Upper lobe of right lung (tissue), 1 donor: ENCODE results near the gene MYL7. TPM values are rescaled to one million over a fixed set of nuclear protein-coding genes. Genes with fewer than 3 reads are reported as not detected.

ENCODE experiments used
- ATAC-seq: fragments of 200-7000 bp; cut with Tn5 transposase; one replicate; pipeline ENCODE4 v1.9.1; 2020; ENCODE audit warnings: mild to moderate bottlenecking, moderate library complexity
- DNase-seq: peaks from one replicate; pipeline ENCODE4 v3.0.0-alpha.2; 2020
- H3K27ac ChIP-seq: fragments of 200-600 bp; one replicate; pipeline ENCODE4 v1.8.0; 2022
- H3K27me3 ChIP-seq: fragments of 200-600 bp; one replicate; pipeline ENCODE4 v1.8.0; 2022; ENCODE audit warnings: mild to moderate bottlenecking
- H3K36me3 ChIP-seq: fragments of 200-600 bp; one replicate; pipeline ENCODE4 v1.8.0; 2022
- H3K4me1 ChIP-seq: fragments of 200-600 bp; one replicate; pipeline ENCODE4 v1.8.0; 2022
- H3K4me3 ChIP-seq: fragments of 200-600 bp; one replicate; pipeline ENCODE4 v1.8.0; 2022; ENCODE audit warnings: mild to moderate bottlenecking
- H3K9me3 ChIP-seq: fragments of 200-600 bp; one replicate; pipeline ENCODE4 v1.8.0; 2022
- intact Hi-C: fragments of 100-400 bp; cut with DNase I; formaldehyde crosslinking; loops from one replicate; pipeline ENCODE4 v1.11.0; 2022
- total RNA-seq: library from RNA; stranded (reverse); fragmentation: NEBNext Ultra II Directional; extraction: Animal tissue kit (Norgen Biotek cat#: 25700); gene quantifications from one replicate; pipeline ENCODE4 v1.2.1, GENCODE V29; 2021
- TF ChIP-seq, protein P1 (sequence below): fragments of 200-600 bp; IDR thresholded peaks from one replicate; pipeline ENCODE4 v1.8.0; 2022; ENCODE audit warnings: antibody characterized with exemption
- donor health status: DM: no; HTN: yes; CAD: no; lungs with severe emphysema.

The MYL7 gene
- total RNA-seq, 1 donor from 2014 or later: 3.1 TPM

DNA sequence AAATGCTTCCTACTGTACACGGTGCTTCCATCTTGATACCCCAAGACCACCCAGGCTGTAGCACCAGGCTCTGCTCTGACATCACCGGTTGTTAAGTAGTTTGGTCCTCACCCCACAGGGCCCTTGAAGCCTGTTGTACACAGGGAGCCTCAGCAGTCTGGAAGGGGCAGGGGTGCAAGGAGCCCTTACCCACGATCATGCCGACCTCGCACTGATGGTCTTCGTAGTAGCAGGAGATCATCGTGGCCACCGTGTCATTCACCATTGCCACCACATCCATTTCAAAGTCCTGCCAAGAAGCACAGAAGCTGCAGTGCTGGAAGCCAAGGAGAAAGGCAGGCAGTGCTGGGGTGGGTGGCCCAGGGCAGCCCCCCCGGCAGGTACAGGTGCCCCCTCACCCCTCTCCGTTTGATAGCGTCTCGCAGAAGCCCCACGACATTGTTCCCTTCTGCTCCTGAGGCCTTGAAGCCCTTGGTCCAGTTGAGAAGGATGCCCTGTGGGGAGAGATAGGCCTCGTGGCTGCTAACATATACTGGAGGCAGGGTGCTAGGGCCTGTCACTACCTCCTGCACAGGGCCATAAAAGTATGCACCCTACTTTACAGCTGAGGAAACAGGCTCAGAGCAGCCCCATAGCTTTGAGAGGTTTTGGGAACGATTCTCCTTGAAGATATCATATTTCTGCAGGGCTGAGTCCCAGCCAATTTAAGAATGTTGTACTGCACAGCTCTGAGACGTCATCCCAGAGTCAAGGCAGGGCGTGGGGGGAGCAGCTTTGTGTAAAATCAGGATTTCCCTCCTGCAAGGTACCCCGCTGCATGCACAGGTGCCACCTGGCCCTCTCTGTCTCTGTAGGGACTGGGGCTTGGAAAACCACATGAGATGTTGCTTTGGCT is 8.7 kb upstream of the MYL7 start:
- peaks cover 11% of the 10 kb centered on the region for H3K27me3 ChIP-seq
- no peak overlapping the region for H3K27ac ChIP-seq
- ATAC-seq (no peak), DNase-seq (no peak)
- H3K9me3 ChIP-seq: no peaks in the 10 kb centered on the region
- intact Hi-C loops: no loop called here
- TF ChIP-seq, protein P1, sequence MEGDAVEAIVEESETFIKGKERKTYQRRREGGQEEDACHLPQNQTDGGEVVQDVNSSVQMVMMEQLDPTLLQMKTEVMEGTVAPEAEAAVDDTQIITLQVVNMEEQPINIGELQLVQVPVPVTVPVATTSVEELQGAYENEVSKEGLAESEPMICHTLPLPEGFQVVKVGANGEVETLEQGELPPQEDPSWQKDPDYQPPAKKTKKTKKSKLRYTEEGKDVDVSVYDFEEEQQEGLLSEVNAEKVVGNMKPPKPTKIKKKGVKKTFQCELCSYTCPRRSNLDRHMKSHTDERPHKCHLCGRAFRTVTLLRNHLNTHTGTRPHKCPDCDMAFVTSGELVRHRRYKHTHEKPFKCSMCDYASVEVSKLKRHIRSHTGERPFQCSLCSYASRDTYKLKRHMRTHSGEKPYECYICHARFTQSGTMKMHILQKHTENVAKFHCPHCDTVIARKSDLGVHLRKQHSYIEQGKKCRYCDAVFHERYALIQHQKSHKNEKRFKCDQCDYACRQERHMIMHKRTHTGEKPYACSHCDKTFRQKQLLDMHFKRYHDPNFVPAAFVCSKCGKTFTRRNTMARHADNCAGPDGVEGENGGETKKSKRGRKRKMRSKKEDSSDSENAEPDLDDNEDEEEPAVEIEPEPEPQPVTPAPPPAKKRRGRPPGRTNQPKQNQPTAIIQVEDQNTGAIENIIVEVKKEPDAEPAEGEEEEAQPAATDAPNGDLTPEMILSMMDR: no peak
- H3K4me1 ChIP-seq: peaks cover 6% of the 10 kb centered on the region
- no peaks in the 10 kb centered on the region for H3K36me3 ChIP-seq
- no peak overlapping the region for H3K4me3 ChIP-seq

DNA sequence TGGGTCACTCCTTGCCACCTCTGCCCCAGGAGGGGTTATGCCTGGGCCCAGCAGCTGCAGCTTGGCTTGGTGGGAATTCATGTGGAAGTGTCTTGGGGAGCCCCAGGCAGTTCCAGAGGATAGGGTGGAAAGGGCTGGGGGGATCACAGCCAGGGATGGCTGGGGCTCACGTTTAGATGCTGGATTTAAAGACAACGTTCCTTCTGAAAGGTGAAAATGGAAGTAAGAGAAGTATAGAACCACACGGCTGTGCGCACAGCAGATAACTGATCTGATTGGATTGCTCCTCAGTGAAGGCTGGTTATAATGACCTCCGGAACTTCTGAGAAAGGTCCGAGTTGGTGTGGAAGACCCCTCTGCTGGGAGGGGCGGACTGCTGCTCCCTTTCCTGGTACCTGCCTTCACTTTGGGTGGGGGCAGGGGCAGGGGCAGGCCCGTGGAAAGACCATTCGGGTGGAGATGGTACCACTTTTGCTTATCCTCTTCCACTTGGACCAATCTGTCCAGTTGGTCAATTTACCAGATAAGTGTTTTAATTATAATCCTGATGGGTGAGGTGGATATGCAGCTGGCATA is 7.9 kb upstream of the MYL7 start:
- TF ChIP-seq, protein P1: no peak
- H3K27ac ChIP-seq: no peak overlapping the region
- DNase-seq (no peak), ATAC-seq (no peak)
- no peak overlapping the region for H3K4me3 ChIP-seq
- H3K4me1 ChIP-seq: peaks cover 6% of the 10 kb centered on the region
- intact Hi-C loops: no loop called here
- H3K27me3 ChIP-seq: peaks cover 13% of the 10 kb centered on the region
- H3K9me3 ChIP-seq: no peaks in the 10 kb centered on the region
- no peaks in the 10 kb centered on the region for H3K36me3 ChIP-seq

DNA sequence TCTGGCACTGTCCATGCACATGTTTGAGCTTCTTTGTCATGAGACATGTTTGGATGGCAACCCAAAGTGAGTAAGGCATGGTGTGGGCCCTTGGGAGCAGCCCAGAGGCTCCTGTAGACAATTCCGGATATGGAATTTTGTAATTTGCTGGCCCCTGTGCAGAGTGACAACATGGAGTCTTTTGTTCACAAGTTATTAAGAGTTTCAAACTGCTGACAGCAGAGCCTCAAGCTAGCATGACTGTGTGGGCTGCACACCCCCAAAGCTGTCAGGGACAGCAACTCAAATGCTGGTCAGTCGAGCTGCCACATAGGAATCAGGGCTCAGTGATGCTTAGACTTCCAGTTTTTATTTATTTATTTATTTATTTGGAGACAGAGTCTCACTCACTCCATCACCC is 7.0 kb upstream of the MYL7 start:
- ATAC-seq: no peak
- Histone ChIP-seq H3K9me3 (no peaks in the 10 kb centered on the region), H3K36me3 (no peaks in the 10 kb centered on the region), H3K4me3 (no peak overlapping the region), H3K27me3 (peaks cover 13% of the 10 kb centered on the region), H3K27ac (no peak overlapping the region), H3K4me1 (peaks cover 6% of the 10 kb centered on the region)
- intact Hi-C loops: no loop called here
- DNase-seq: no peak
- TF ChIP-seq, protein P1: no peak

DNA sequence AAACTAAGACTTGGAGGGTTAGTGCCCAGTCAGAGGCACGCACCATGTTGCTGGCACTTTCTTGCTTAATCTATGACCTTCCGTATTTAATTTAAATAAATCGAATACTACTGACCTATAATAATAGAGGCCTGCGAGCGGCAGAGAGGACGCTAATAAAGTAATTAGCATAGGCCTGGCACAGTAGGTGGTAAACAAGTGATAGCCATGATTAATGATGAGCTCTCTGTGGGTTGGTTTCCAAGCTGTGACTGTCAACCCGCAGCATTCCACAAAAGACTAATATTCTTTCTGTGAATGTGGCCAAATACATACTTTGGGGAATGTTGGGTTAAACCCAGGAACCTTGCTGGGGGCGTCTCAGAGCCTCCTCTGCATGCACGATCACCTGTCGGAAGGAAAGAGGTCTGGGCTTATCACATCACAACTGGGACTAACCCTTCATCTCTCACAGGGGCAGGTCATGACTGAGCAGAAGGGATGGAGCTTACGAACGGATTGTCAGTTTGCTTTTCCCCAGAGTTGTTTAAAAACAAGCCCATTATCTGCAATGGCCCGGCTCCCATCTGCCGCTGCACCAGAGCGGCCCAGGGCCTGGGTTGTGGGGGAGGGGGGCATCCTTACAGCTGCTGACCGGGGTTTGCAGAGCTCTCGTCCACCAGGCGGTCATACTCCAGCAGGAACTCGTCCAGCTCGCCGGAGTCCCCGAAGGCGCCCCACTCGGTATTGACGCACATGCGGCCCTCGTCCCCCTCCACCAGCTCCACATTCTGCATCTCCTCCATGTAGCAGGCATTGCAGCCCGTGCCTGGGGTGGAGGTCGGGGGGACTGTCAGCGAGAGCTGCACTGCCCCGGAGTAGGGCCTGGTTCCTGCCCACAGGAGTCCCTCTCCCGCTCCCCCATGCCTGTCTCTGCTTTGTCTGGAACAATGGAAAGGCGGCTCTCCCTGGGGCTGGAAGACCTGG is 6.2 kb upstream of the MYL7 start:
- Histone ChIP-seq H3K9me3 (no peaks in the 10 kb centered on the region), H3K36me3 (no peaks in the 10 kb centered on the region), H3K27me3 (peaks cover 13% of the 10 kb centered on the region), H3K27ac (no peak overlapping the region), H3K4me3 (no peak overlapping the region), H3K4me1 (peaks cover 6% of the 10 kb centered on the region)
- DNase-seq (no peak), ATAC-seq (no peak)
- intact Hi-C loops: no loop called here
- TF ChIP-seq, protein P1: no peak

DNA sequence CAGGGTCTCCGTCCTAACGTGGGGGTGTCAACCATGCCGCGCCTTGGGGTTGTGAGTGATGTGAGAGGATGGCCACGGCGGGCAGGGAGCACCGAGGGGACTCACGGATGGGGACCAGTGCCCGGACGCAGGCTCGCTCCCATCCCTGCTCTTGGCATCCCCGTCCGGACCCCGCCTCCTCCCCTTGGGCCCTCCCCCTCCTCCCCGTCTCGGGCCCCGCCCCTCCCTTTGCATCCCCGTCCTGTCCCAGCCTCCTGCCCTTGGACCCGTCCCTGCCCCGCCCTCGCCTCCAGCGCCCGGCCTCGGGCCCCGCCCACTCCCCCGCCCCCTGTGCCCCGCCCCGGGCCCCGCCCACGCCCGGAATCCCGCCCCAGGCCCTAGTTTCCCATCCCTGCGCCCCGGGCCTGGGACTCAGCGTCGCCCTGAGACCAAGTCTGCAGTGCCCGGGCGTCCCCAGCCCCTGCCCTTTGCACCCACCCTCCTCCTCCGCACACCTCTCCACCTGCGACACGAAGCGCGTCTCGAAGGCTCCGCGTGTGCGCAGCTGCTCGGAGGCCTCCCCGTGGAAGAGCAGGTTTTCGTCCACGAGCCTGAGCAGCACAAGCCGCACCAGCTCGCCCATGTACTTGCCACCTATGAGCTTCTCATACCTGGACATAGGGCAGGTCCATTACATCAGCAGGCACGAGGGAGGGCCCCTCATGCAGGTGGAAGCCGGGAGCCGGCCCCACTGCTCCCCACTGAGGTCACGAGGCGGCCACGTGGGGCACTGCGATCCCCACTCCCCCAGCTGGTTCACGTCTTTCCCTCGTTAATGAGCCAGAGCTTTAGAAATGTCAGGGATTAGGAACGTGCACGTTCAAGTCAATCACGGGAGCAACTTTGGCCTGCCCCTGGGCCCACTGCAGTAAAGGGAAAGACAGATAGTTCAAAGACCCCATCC is 5.1 kb upstream of the MYL7 start:
- TF ChIP-seq, protein P1: no peak
- peaks cover 13% of the 10 kb centered on the region for H3K27me3 ChIP-seq
- H3K36me3 ChIP-seq: no peaks in the 10 kb centered on the region
- H3K27ac ChIP-seq: no peak overlapping the region
- intact Hi-C loops: no loop called here
- ATAC-seq (peak; percentile 93), DNase-seq (peak; percentile 88)
- no peaks in the 10 kb centered on the region for H3K9me3 ChIP-seq
- peak overlapping the region; percentile 44 for H3K4me3 ChIP-seq
- peaks cover 6% of the 10 kb centered on the region for H3K4me1 ChIP-seq
